NCI-H2081 treated with DMSO at 0.1 percent for 48 hours (cell line): Measurements from ENCODE around the gene WDR86.

Experiments used
- DNase-seq: peaks from one replicate; lab custom pipeline; 2025; lab: John Stamatoyannopoulos, UW

The WDR86 gene

GRCh38 chr7:151347200-151347599 is 62.6 kb downstream of the WDR86 start:
- no peak for DNase-seq

- no peak for DNase-seq
These were observed 63.4 kb downstream of the WDR86 start for GRCh38 chr7:151346470-151346769.

DNA sequence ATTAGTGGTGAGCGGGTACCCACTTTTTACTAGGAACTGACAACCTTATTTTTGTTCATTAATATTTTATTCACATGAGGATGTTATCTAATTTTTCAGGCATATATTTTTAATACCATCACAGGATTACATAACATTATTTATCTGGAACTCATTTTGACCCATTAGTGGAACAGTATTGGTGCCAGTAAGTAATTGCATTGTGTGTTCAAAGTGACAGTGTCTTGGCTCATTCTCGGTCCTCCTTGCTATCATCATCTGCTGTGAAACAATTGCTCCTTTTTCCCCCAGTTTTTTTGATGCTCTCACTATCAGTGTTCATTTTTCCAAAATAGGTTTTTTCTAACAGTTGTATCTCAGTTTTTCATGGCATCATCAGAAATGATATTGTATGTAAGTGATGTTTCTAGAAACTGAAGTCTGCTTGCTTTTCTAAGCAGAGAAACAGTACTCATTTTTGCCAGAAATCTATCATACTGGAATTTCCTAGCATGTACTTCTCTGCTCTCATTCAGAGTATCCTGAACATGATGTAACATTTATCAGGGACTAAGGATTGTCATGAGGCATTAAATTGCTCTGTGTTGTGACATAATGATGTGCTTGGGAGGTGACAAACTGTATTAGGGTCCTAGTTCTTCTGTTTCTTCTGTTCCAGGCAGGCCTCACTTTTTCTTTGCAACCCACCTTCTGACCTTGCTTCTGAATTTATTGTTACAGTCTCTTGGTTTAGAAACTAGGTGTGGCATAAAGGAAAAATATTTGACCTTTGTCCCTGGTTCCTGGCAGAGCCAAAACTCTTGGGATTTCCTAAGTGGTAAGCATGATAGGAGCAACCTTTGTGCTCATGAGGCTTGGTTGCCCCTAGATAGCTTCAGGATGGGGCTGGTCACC is 64.0 kb downstream of the WDR86 start:
- no peak for DNase-seq

DNA sequence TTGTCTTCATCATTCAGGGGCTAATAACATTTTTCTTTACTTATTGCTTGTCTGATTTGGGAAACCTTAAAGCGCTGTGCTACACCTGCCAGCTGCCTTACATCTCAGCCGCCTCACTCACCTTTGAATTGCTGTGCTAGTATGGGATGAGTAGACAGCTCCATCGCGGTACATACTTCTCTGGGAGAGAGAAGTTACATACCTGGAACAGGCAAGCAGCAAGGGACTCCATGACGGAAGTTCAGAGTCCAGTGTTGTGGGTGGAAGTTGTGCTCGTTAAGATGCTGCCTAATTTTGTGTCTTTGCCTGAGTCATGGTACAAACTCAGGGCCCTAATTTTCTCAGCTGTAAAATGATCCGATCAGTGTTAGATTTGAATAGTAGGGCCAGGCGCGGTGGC is 66.3 kb downstream of the WDR86 start:
- DNase-seq, result no peak

DNA sequence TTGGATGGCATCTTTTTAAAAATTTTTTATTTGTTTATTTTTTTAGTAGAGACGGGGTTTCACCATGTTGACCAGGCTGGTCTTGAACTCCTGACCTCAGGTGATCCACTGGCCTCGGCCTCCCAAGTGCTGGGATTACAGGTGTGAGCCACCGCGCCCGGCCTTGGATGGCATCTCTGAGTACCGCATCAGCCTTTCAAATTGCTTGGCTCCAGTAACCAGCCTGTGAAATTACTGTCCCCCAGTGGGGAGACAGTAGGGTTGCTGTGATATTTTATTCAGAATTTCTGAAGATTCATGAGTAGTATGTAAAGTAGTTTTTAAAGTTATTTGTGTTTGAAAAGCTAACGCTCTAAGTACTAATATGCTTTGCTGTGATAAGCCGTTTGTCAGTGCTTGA is 67.0 kb downstream of the WDR86 start:
- no peak for DNase-seq

DNA sequence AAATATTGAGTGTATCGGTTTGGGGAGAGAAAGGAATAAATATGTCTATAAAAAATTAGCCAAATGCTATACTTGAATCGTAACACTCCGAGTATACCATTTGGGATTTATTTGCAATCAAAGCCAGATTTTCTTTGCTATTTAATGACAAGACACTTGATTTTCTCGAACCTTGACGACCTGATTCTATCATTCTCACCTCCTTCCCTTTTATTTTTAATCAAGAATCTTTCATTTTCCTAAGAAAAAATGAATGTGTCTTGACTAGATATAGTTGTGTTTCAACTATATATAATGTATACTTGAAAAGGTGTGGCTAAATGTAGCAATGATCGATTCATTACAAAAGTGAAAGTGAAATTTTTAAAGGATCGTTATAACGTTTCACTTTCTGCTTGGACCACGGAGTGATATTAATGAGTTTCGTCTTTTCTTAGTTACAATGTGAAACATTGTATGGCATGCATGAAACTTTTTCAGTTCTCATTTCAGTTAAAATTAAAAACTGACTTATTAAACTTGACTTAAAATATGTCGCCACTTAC is 67.7 kb downstream of the WDR86 start:
- DNase-seq, result no peak

DNA sequence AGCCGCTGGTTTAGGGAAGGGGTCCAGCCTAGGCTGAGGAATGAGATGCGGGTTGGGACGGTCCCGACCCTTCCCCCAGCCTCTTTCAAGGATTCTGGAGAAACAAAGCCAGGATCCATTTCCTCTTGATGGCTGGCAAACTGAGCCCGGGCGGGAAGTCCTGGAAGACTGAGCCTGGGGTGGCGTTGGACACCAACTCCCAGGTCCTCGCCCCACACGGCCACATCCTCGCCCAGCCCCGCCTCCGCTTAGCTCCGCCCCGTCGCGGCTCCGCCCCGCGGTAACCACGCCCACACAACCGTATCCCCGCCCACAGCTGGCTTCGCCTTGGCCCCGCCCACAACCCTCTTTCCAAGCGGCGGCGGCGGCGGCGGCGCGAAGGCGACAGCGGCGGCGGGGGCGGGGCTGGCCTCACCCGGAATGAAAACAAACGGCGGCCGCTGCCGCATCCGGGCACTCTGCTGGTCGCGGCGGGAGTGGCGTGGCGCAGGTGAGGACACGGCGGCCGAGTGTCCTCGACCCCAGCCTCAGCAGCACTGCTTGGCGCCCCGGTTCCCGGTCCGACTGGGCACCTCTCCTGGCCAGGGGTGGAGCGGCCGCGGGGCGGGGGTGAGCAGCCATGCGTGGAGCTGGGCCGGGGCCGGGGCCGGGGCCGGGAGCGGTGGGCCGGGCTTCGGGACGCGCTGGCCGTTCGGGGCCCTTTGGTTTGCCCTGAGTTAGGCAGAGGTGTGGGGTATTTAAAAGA is 68.3 kb downstream of the WDR86 start, which contains the start of gene NUB1:
Gene NUB1 (plus strand): TSS at position 456 of the 745 bp plus-strand sequence. CDS start 3,538 bp downstream, outside the sequence.
- peak; percentile 23 for DNase-seq

GRCh38 chr7:151340794-151341356 is 69.0 kb downstream of the WDR86 start:
- DNase-seq, result no peak

- no peak for DNase-seq
These were observed 70.0 kb downstream of the WDR86 start for GRCh38 chr7:151339651-151340382.

DNA sequence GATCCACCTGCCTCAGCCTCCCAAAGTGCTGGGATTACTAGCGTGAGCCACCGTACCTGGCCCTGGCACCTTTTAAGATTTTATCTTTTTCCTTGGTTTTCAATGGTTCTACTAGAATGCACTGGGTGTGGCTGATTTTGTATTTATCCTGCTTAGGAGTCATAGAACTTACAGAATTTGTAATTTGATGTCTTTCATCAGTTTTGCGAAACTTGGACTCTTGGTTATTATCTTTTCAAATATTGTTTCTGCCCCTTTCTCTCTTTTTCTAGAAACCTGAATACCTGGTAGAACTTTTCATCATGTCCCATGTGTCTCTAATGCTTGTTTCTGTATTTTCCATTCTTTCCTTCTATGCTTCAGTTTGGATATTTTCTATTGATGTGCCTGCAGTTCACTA is 71.0 kb downstream of the WDR86 start:
- no peak for DNase-seq

DNA sequence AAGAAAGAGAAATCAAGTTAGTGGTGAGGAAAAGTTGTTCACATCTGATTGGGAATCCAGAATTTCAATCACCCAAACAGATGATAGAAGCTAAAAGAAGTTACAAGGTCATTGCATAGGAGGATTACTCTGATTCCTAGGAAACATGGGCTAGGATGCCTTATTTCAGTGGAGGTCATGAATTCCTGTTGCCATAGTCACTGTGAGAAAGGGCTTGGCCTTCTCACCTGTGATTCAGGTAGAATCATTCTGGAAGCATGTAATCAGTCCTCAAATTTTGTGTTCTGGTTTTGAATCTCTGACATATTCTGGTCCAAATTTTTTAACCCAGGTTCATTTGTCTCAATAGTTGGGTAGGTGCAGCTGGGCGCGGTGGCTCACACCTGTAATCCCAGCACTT is 72.5 kb downstream of the WDR86 start:
- DNase-seq, result no peak

DNA sequence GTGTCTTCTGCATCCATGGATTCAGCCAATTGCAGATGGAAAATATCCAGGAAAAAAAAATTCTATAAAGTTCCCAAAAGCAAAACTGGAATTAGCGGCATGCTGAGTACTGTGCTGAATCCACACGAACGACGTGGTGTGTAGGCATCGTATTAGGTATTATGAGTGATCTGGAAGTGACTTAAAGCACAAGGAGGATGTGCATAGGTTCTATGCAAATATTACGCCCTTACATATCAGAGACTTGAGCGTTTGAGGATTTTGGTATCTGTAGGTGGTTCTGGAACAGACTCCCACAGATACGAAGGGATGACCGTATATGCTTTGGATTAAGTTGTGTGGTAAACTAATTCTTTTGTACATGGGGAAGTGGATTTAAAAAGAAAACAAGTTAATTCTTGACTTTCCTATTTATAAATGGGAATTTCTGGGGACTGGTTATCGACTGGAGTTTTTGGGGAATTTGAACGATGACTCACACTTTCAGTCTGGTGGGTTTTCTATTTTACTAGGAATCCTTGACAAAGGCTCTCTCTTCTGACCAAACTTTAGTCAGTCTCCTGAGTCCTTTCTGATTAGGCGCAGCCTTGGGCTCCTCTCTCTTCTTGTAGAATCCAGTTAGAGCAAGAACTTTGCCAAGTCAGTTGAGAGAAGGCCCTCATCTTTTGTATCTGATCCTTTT is 73.7 kb downstream of the WDR86 start:
- DNase-seq, result no peak

DNA sequence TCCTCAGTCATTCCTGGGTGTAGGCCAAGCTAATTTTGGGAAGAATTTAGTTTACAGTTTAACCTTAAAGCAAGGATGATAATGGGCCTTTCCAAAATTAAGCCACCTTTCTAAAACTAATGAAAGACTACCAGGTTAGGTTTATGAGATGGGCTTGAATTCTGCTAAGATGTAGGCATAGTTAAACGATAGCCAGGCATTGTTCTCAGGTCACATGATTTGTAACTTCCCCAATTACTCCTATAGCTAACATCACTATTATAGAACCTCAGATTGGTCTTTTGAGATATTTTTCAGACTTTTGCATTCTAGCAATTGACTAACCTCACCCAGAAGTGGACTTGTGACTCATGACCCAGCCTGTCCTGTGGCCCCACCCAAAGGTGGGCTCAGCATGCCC is 75.2 kb downstream of the WDR86 start:
- no peak for DNase-seq
